OCI-LY3 (cell line): ENCODE results near the gene BRMS1.

Experiments used
- EZH2phosphoT487 ChIP-seq: fragments of 200-600 bp; shearing (Covaris generic); IDR thresholded peaks from 2 replicates; pipeline ENCODE4 v1.6.1; 2018; ENCODE audit warnings: antibody characterized with exemption, mixed run types, low read depth
- TF ChIP-seq, protein P1 (sequence below): fragments of 200-600, 300-600 bp; sonication (generic); IDR thresholded peaks from 2 replicates; pipeline ENCODE4 v1.5.1; 2014; ENCODE audit warnings: antibody characterized with exemption, low read length, low read depth

DNA sequence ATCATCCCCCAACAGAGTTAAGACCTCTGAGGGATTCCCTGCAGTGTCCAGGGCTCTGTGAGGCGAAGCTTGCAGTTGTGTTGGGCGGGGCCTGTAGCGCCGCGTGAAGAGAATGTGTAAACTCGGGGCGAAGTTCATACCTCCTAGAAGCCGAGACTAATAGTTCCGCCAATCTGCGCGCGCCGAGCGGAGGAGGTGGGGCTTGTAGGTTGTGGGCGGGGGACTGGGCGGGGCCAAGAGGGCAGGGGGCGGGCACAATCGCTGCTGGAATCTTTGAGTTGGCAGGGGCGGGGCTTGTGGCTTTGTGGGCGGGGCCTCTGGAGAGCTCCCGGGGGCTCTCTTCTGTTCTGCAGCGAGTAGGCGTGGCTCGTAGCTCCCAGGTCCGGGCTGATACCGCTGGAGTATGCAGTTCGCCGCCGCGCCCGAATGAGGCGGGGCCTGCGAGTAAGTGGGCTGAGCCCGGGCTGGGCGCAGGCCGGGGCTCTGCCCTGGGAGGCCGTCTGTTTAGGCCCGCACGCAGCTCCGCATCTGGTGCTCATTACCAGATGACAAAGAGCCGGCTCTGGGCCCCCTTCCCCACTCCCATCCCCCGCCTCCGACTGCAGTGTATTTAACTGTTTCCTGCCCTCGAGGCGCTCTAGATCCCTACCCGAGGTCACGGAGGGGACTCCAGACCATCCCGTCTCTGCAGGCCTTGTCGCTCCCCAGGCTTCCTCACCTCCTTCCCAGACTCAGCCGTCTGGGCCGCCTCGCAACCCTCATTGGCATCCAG lies 32.2 kb downstream of the BRMS1 start:
- TF ChIP-seq, protein P1, sequence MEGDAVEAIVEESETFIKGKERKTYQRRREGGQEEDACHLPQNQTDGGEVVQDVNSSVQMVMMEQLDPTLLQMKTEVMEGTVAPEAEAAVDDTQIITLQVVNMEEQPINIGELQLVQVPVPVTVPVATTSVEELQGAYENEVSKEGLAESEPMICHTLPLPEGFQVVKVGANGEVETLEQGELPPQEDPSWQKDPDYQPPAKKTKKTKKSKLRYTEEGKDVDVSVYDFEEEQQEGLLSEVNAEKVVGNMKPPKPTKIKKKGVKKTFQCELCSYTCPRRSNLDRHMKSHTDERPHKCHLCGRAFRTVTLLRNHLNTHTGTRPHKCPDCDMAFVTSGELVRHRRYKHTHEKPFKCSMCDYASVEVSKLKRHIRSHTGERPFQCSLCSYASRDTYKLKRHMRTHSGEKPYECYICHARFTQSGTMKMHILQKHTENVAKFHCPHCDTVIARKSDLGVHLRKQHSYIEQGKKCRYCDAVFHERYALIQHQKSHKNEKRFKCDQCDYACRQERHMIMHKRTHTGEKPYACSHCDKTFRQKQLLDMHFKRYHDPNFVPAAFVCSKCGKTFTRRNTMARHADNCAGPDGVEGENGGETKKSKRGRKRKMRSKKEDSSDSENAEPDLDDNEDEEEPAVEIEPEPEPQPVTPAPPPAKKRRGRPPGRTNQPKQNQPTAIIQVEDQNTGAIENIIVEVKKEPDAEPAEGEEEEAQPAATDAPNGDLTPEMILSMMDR, result no peak
- no peak for TF ChIP-seq EZH2phosphoT487
